ENCODE data around the gene TRANK1.

TRANK1 gene

GRCh38 chr3:36820083-36820482 is 124.8 kb downstream of the TRANK1 start:
- no peak overlapping the region for H3K9ac ChIP-seq (ENCODE audit: low read length in 2 of 2)
- H3K27ac ChIP-seq (ENCODE audit: low read length), result no peak overlapping the region
- peaks cover 0 to 2% of the 10 kb centered on the region in 2 donors for H3K27me3 ChIP-seq (ENCODE audit: control insufficient read depth in 1 of 2, insufficient read depth in 2 of 2, low read length in 2 of 2)
- H3K4me1 ChIP-seq (ENCODE audit: control insufficient read depth, insufficient read depth, low read length), result no peaks in the 10 kb centered on the region
- H3K4me3 ChIP-seq (ENCODE audit: low read length in 2 of 2), result no peak overlapping the region
- peaks cover 0 to 2% of the 10 kb centered on the region in 2 donors for H3K36me3 ChIP-seq (ENCODE audit: control insufficient read depth in 2 of 2, insufficient read depth in 2 of 2, low read length in 2 of 2)
- no peaks in the 10 kb centered on the region for H3K9me3 ChIP-seq (ENCODE audit: control insufficient read depth in 2 of 2, low read length in 2 of 2)

- no peaks in the 10 kb centered on the region for H3K9me3 ChIP-seq (ENCODE audit: control insufficient read depth in 2 of 2, low read length in 2 of 2)
- peaks cover 0 to 2% of the 10 kb centered on the region in 2 donors for H3K27me3 ChIP-seq (ENCODE audit: control insufficient read depth in 1 of 2, insufficient read depth in 2 of 2, low read length in 2 of 2)
- no peaks in the 10 kb centered on the region for H3K4me1 ChIP-seq (ENCODE audit: control insufficient read depth, insufficient read depth, low read length)
- H3K9ac ChIP-seq (ENCODE audit: low read length in 2 of 2), result no peak overlapping the region
- H3K27ac ChIP-seq (ENCODE audit: low read length), result no peak overlapping the region
- H3K4me3 ChIP-seq (ENCODE audit: low read length in 2 of 2), result no peak overlapping the region
- H3K36me3 ChIP-seq (ENCODE audit: control insufficient read depth in 2 of 2, insufficient read depth in 2 of 2, low read length in 2 of 2), result no peaks in the 10 kb centered on the region
Measured at GRCh38 chr3:36817806-36818533, 126.9 kb downstream of the TRANK1 start.

GRCh38 chr3:36815375-36815774 is 129.5 kb downstream of the TRANK1 start:
- Histone ChIP-seq H3K27me3 (ENCODE audit: control insufficient read depth in 1 of 2, insufficient read depth in 2 of 2, low read length in 2 of 2) (peaks cover 0 to 2% of the 10 kb centered on the region in 2 donors), H3K9ac (ENCODE audit: low read length in 2 of 2) (no peak overlapping the region), H3K27ac (ENCODE audit: low read length) (no peak overlapping the region), H3K9me3 (ENCODE audit: control insufficient read depth in 2 of 2, low read length in 2 of 2) (no peaks in the 10 kb centered on the region), H3K4me1 (ENCODE audit: control insufficient read depth, insufficient read depth, low read length) (no peaks in the 10 kb centered on the region), H3K36me3 (ENCODE audit: control insufficient read depth in 2 of 2, insufficient read depth in 2 of 2, low read length in 2 of 2) (no peaks in the 10 kb centered on the region), H3K4me3 (ENCODE audit: low read length in 2 of 2) (no peak overlapping the region)

GRCh38 chr3:36814776-36815175 is 130.1 kb downstream of the TRANK1 start:
- H3K4me3 ChIP-seq (ENCODE audit: low read length in 2 of 2), result no peak overlapping the region
- no peaks in the 10 kb centered on the region for H3K9me3 ChIP-seq (ENCODE audit: control insufficient read depth in 2 of 2, low read length in 2 of 2)
- H3K36me3 ChIP-seq (ENCODE audit: control insufficient read depth in 2 of 2, insufficient read depth in 2 of 2, low read length in 2 of 2), result no peaks in the 10 kb centered on the region
- H3K4me1 ChIP-seq (ENCODE audit: control insufficient read depth, insufficient read depth, low read length), result no peaks in the 10 kb centered on the region
- no peak overlapping the region for H3K9ac ChIP-seq (ENCODE audit: low read length in 2 of 2)
- H3K27me3 ChIP-seq (ENCODE audit: control insufficient read depth in 1 of 2, insufficient read depth in 2 of 2, low read length in 2 of 2), result peaks cover 0 to 2% of the 10 kb centered on the region in 2 donors
- H3K27ac ChIP-seq (ENCODE audit: low read length), result no peak overlapping the region

- Histone ChIP-seq H3K4me3 (ENCODE audit: low read length in 2 of 2) (no peak overlapping the region), H3K36me3 (ENCODE audit: control insufficient read depth in 2 of 2, insufficient read depth in 2 of 2, low read length in 2 of 2) (no peaks in the 10 kb centered on the region), H3K27me3 (ENCODE audit: control insufficient read depth in 1 of 2, insufficient read depth in 2 of 2, low read length in 2 of 2) (peaks cover 0 to 2% of the 10 kb centered on the region in 2 donors), H3K9ac (ENCODE audit: low read length in 2 of 2) (no peak overlapping the region), H3K9me3 (ENCODE audit: control insufficient read depth in 2 of 2, low read length in 2 of 2) (no peaks in the 10 kb centered on the region), H3K4me1 (ENCODE audit: control insufficient read depth, insufficient read depth, low read length) (no peaks in the 10 kb centered on the region), H3K27ac (ENCODE audit: low read length) (no peak overlapping the region)
Measured at GRCh38 chr3:36814066-36814717, 130.7 kb downstream of the TRANK1 start.

- Histone ChIP-seq H3K4me3 (ENCODE audit: low read length in 2 of 2) (no peak overlapping the region), H3K36me3 (ENCODE audit: control insufficient read depth in 2 of 2, insufficient read depth in 2 of 2, low read length in 2 of 2) (no peaks in the 10 kb centered on the region), H3K27ac (ENCODE audit: low read length) (no peak overlapping the region), H3K4me1 (ENCODE audit: control insufficient read depth, insufficient read depth, low read length) (no peaks in the 10 kb centered on the region), H3K9me3 (ENCODE audit: control insufficient read depth in 2 of 2, low read length in 2 of 2) (no peaks in the 10 kb centered on the region), H3K9ac (ENCODE audit: low read length in 2 of 2) (no peak overlapping the region), H3K27me3 (ENCODE audit: control insufficient read depth in 1 of 2, insufficient read depth in 2 of 2, low read length in 2 of 2) (peaks cover 0 to 2% of the 10 kb centered on the region in 2 donors)
Measured at GRCh38 chr3:36813305-36813704, 131.5 kb downstream of the TRANK1 start.

- no peak overlapping the region for H3K4me3 ChIP-seq (ENCODE audit: low read length in 2 of 2)
- no peaks in the 10 kb centered on the region for H3K9me3 ChIP-seq (ENCODE audit: control insufficient read depth in 2 of 2, low read length in 2 of 2)
- H3K36me3 ChIP-seq (ENCODE audit: control insufficient read depth in 2 of 2, insufficient read depth in 2 of 2, low read length in 2 of 2), result no peaks in the 10 kb centered on the region
- no peaks in the 10 kb centered on the region for H3K27me3 ChIP-seq (ENCODE audit: control insufficient read depth in 1 of 2, insufficient read depth in 2 of 2, low read length in 2 of 2)
- H3K9ac ChIP-seq (ENCODE audit: low read length in 2 of 2), result no peak overlapping the region
- no peaks in the 10 kb centered on the region for H3K4me1 ChIP-seq (ENCODE audit: control insufficient read depth, insufficient read depth, low read length)
- no peak overlapping the region for H3K27ac ChIP-seq (ENCODE audit: low read length)
Measured at GRCh38 chr3:36812240-36812639, 132.6 kb downstream of the TRANK1 start.

GRCh38 chr3:36811768-36812167 is 133.1 kb downstream of the TRANK1 start:
- H3K4me3 ChIP-seq (ENCODE audit: low read length in 2 of 2), result no peak overlapping the region
- H3K27ac ChIP-seq (ENCODE audit: low read length), result no peak overlapping the region
- H3K9me3 ChIP-seq (ENCODE audit: control insufficient read depth in 2 of 2, low read length in 2 of 2), result no peaks in the 10 kb centered on the region
- H3K27me3 ChIP-seq (ENCODE audit: control insufficient read depth in 1 of 2, insufficient read depth in 2 of 2, low read length in 2 of 2), result no peaks in the 10 kb centered on the region
- no peak overlapping the region for H3K9ac ChIP-seq (ENCODE audit: low read length in 2 of 2)
- H3K36me3 ChIP-seq (ENCODE audit: control insufficient read depth in 2 of 2, insufficient read depth in 2 of 2, low read length in 2 of 2), result no peaks in the 10 kb centered on the region
- no peaks in the 10 kb centered on the region for H3K4me1 ChIP-seq (ENCODE audit: control insufficient read depth, insufficient read depth, low read length)

GRCh38 chr3:36804295-36805055 is 140.4 kb downstream of the TRANK1 start:
- H3K9ac ChIP-seq (ENCODE audit: low read length in 2 of 2), result no peak overlapping the region
- H3K9me3 ChIP-seq (ENCODE audit: control insufficient read depth in 2 of 2, low read length in 2 of 2), result peaks cover 10 to 11% of the 10 kb centered on the region in 2 donors
- H3K36me3 ChIP-seq (ENCODE audit: control insufficient read depth in 2 of 2, insufficient read depth in 2 of 2, low read length in 2 of 2), result no peaks in the 10 kb centered on the region
- no peaks in the 10 kb centered on the region for H3K4me1 ChIP-seq (ENCODE audit: control insufficient read depth, insufficient read depth, low read length)
- H3K27ac ChIP-seq (ENCODE audit: low read length), result no peak overlapping the region
- H3K27me3 ChIP-seq (ENCODE audit: control insufficient read depth in 1 of 2, insufficient read depth in 2 of 2, low read length in 2 of 2), result no peaks in the 10 kb centered on the region
- no peak overlapping the region for H3K4me3 ChIP-seq (ENCODE audit: low read length in 2 of 2)

GRCh38 chr3:36803091-36803791 is 141.6 kb downstream of the TRANK1 start:
- no peak overlapping the region for H3K9ac ChIP-seq (ENCODE audit: low read length in 2 of 2)
- no peaks in the 10 kb centered on the region for H3K36me3 ChIP-seq (ENCODE audit: control insufficient read depth in 2 of 2, insufficient read depth in 2 of 2, low read length in 2 of 2)
- no peaks in the 10 kb centered on the region for H3K27me3 ChIP-seq (ENCODE audit: control insufficient read depth in 1 of 2, insufficient read depth in 2 of 2, low read length in 2 of 2)
- H3K9me3 ChIP-seq (ENCODE audit: control insufficient read depth in 2 of 2, low read length in 2 of 2), result peaks cover 10 to 11% of the 10 kb centered on the region in 2 donors
- H3K4me1 ChIP-seq (ENCODE audit: control insufficient read depth, insufficient read depth, low read length), result no peaks in the 10 kb centered on the region
- no peak overlapping the region for H3K4me3 ChIP-seq (ENCODE audit: low read length in 2 of 2)
- H3K27ac ChIP-seq (ENCODE audit: low read length), result no peak overlapping the region
